OCI-LY7 (cell line): ENCODE data around the gene BCL2L11. TPM values are rescaled to one million over a fixed set of nuclear protein-coding genes. Genes with fewer than 3 reads are reported as not detected.

ENCODE experiments used
- BruUV-seq: library from RNA; stranded (reverse); fragments of 400-500 nt; replicated peaks from 2 replicates; lab custom pipeline; 2021; lab: Mats Ljungman, UMichigan
- CTCF ChIA-PET: fragments of 300-600 bp; sonication (Branson Sonifier 250); formaldehyde crosslinking; loops from one replicate; lab custom pipeline; 2022; ENCODE audit warnings: antibody characterized with exemption; ENCODE audit not compliant: unreplicated experiment; lab: Charles Lee
- POLR2A ChIA-PET: fragments of 300-600 bp; sonication (Branson Sonifier 250); formaldehyde crosslinking; loops from one replicate; lab custom pipeline; 2022; ENCODE audit warnings: antibody characterized with exemption; lab: Charles Lee
- DNase-seq: peaks from one replicate; pipeline ENCODE4 v3.0.0-alpha.2; 2015; ENCODE audit warnings: low spot score
- H2AFZ ChIP-seq: fragments of 200-600 bp; sonication (generic), shearing (Covaris generic); 2 replicates; pipeline ENCODE4 v1.6.1; 2014; ENCODE audit warnings: mild to moderate bottlenecking, antibody characterized with exemption, low read length, moderate library complexity
- H3K27ac ChIP-seq: fragments of 200-600 bp; sonication (generic); 2 replicates; pipeline ENCODE4 v1.5.1; 2014; ENCODE audit warnings: mixed run types, low read depth, mild to moderate bottlenecking, moderate library complexity, low read length, inconsistent platforms; ENCODE audit not compliant: poor library complexity, severe bottlenecking
- H3K36me3 ChIP-seq: fragments of 200-600 bp; sonication (generic); 2 replicates; pipeline ENCODE4 v1.6.1; 2014; ENCODE audit warnings: mild to moderate bottlenecking, antibody characterized with exemption, low read length, moderate library complexity, mixed read lengths; ENCODE audit not compliant: insufficient read depth
- H3K4me1 ChIP-seq: fragments of 200-600 bp; sonication (generic); 2 replicates; pipeline ENCODE4 v1.5.1; 2014; ENCODE audit warnings: mild to moderate bottlenecking, low read length; ENCODE audit not compliant: insufficient read depth, poor library complexity, severe bottlenecking
- H3K4me2 ChIP-seq: fragments of 200-600 bp; sonication (generic); 2 replicates; pipeline ENCODE4 v1.6.1; 2014; ENCODE audit warnings: mild to moderate bottlenecking, low read length
- H3K4me3 ChIP-seq: fragments of 200-600 bp; sonication (generic); 2 replicates; pipeline ENCODE4 v1.5.1; 2014; ENCODE audit warnings: mild to moderate bottlenecking, low read depth, low read length; ENCODE audit not compliant: poor library complexity, severe bottlenecking
- H3K79me2 ChIP-seq: fragments of 200-600 bp; sonication (generic); 2 replicates; pipeline ENCODE4 v1.6.1; 2016; ENCODE audit warnings: low read depth, mild to moderate bottlenecking, low read length, moderate library complexity, mixed read lengths; ENCODE audit not compliant: insufficient read depth
- H3K9me2 ChIP-seq: fragments of 200-600 bp; sonication (generic); 2 replicates; pipeline ENCODE4 v1.6.1; 2016; ENCODE audit warnings: mild to moderate bottlenecking, low read length, mixed read lengths; ENCODE audit not compliant: insufficient read depth
- H3K9me3 ChIP-seq: fragments of 200-600 bp; sonication (generic); 2 replicates; pipeline ENCODE4 v1.6.1; 2014; ENCODE audit warnings: mild to moderate bottlenecking, mixed run types, low read length, mixed read lengths
- H4K20me1 ChIP-seq: fragments of 200-600 bp; sonication (generic); 2 replicates; pipeline ENCODE4 v1.6.1; 2014; ENCODE audit warnings: mild to moderate bottlenecking, antibody characterized with exemption, low read length, moderate library complexity, mixed read lengths; ENCODE audit not compliant: insufficient read depth
- EZH2phosphoT487 ChIP-seq: fragments of 200-600 bp; sonication (generic); IDR thresholded peaks from 2 replicates; pipeline ENCODE4 v1.6.1; 2018; ENCODE audit warnings: low read depth, borderline replicate concordance, mild to moderate bottlenecking, mixed run types, antibody characterized with exemption, low read length, moderate library complexity, mixed read lengths
- intact Hi-C: fragments of 100-400 bp; cut with micrococcal nuclease; formaldehyde crosslinking; loops from one replicate; pipeline ENCODE4 v1.10.0; 2022; ENCODE audit not compliant: unreplicated experiment
- total RNA-seq, 2 experiments: library from RNA; depleted of rRNA in 1 of 2; stranded (reverse); fragments of >200 nt in 1 of 2; shearing (Covaris generic) in 1 of 2; gene quantifications; 2 replicates each; pipeline ENCODE4 v1.2.3, GENCODE V29; 2014 to 2022
- TF ChIP-seq, protein P1 (sequence below): fragments of 200-600 bp; sonication (generic); conservative IDR thresholded peaks from 2 replicates; pipeline ENCODE4 v1.5.1; 2014; ENCODE audit warnings: mild to moderate bottlenecking, antibody characterized with exemption, low read length, moderate library complexity, mixed read lengths

BCL2L11 gene
- total RNA-seq, 2 experiments from 2014 or later: 16.0 to 20.3 TPM

- Histone ChIP-seq H4K20me1 (no peaks in the 10 kb centered on the region), H3K4me3 (no peak overlapping the region), H3K27ac (no peak overlapping the region), H3K9me2 (no peaks in the 10 kb centered on the region), H3K9me3 (no peaks in the 10 kb centered on the region), H2AFZ (no peak overlapping the region), H3K4me1 (peaks cover under 1% of the 10 kb centered on the region), H3K4me2 (no peak overlapping the region), H3K79me2 (no peaks in the 10 kb centered on the region), H3K36me3 (no peaks in the 10 kb centered on the region)
- ChIA-PET POLR2A (no interaction called here), CTCF (no interaction called here)
- DNase-seq: no peak
- no TSS peak for BruUV-seq
- TF ChIP-seq, protein P1, sequence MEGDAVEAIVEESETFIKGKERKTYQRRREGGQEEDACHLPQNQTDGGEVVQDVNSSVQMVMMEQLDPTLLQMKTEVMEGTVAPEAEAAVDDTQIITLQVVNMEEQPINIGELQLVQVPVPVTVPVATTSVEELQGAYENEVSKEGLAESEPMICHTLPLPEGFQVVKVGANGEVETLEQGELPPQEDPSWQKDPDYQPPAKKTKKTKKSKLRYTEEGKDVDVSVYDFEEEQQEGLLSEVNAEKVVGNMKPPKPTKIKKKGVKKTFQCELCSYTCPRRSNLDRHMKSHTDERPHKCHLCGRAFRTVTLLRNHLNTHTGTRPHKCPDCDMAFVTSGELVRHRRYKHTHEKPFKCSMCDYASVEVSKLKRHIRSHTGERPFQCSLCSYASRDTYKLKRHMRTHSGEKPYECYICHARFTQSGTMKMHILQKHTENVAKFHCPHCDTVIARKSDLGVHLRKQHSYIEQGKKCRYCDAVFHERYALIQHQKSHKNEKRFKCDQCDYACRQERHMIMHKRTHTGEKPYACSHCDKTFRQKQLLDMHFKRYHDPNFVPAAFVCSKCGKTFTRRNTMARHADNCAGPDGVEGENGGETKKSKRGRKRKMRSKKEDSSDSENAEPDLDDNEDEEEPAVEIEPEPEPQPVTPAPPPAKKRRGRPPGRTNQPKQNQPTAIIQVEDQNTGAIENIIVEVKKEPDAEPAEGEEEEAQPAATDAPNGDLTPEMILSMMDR: no peak
- no peak for TF ChIP-seq EZH2phosphoT487
- intact Hi-C loops: no loop called here
Observed at GRCh38 chr2:111108745-111109271, 11.9 kb upstream of the BCL2L11 start.

- Histone ChIP-seq H3K27ac (no peak overlapping the region), H4K20me1 (no peaks in the 10 kb centered on the region), H3K36me3 (no peaks in the 10 kb centered on the region), H3K4me2 (no peak overlapping the region), H3K9me2 (no peaks in the 10 kb centered on the region), H2AFZ (no peak overlapping the region), H3K9me3 (no peaks in the 10 kb centered on the region), H3K4me3 (no peak overlapping the region), H3K79me2 (no peaks in the 10 kb centered on the region), H3K4me1 (peaks cover 4% of the 10 kb centered on the region)
- no peak for DNase-seq
- no TSS peak for BruUV-seq
- ChIA-PET POLR2A (interaction anchor here (0.6 kb wide), 1 partner anchor 98 kb away, joined by 7 read pairs; no protein-coding TSS in a partner anchor), CTCF (no interaction called here)
- intact Hi-C loops: no loop called here
- TF ChIP-seq, protein P1: no peak
- no peak for TF ChIP-seq EZH2phosphoT487
Observed at GRCh38 chr2:111111101-111111755, 9.5 kb upstream of the BCL2L11 start.

DNA sequence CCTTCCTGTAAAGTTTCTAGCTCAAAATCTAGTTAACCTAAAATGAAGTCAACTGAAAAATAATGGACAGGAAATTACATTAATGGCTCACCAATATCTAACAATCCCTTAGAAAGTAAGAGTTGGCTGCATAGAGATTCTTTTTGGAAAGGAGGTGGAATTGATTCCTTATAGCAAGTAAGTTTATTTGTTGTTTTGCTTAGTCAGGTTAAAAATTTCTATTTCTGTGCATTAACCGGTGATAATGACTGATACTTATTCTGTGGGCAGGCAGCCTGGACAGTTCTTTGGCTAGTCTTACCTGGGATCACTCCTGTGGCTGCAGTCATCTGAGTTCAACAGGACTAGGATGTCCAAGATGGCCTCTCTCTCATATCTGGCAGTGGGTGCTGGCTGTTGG, 6.9 kb upstream of the BCL2L11 start:
- H3K36me3 ChIP-seq: no peaks in the 10 kb centered on the region
- no peak for DNase-seq
- H3K79me2 ChIP-seq: no peaks in the 10 kb centered on the region
- POLR2A ChIA-PET: no interaction called here
- H3K4me1 ChIP-seq: peaks cover 24% of the 10 kb centered on the region
- no peak overlapping the region for H3K4me2 ChIP-seq
- H3K9me2 ChIP-seq: no peaks in the 10 kb centered on the region
- intact Hi-C loops: no loop called here
- no peak overlapping the region for H3K27ac ChIP-seq
- no peaks in the 10 kb centered on the region for H4K20me1 ChIP-seq
- CTCF ChIA-PET: no interaction called here
- H2AFZ ChIP-seq: no peak overlapping the region
- BruUV-seq: no TSS peak
- TF ChIP-seq, protein P1: no peak
- no peak for TF ChIP-seq EZH2phosphoT487
- H3K9me3 ChIP-seq: no peaks in the 10 kb centered on the region
- H3K4me3 ChIP-seq: no peak overlapping the region
